AG04450 (cell line): Measurements from ENCODE around the gene SLC27A4. TPM values are rescaled to one million over a fixed set of nuclear protein-coding genes. Genes with fewer than 3 reads are reported as not detected.
A peak's percentile ranks its signal among the peaks of the same experiment; 100 is the strongest.

Experiments
- CTCF ChIA-PET: fragments of 300-600, 350-600 bp; formaldehyde crosslinking; extraction: SDS; loops from one replicate; lab custom pipeline; 2022; ENCODE audit warnings: antibody characterized with exemption, inconsistent platforms; lab: Charles Lee
- POLR2A ChIA-PET: fragments of 350-600 bp; formaldehyde crosslinking; extraction: SDS; loops from one replicate; lab custom pipeline; 2021; ENCODE audit warnings: antibody characterized with exemption, inconsistent platforms; lab: Yijun Ruan, JAX
- DNase-seq: peaks from one replicate; pipeline ENCODE4 v3.0.0-alpha.2; 2011; ENCODE audit warnings: low read depth, low spot score
- H3K27ac ChIP-seq: one replicate; pipeline ENCODE4 v1.5.1; 2012; ENCODE audit warnings: low read depth, low read length, control low read depth
- H3K27me3 ChIP-seq: one replicate; pipeline ENCODE4 v1.6.0; 2012; ENCODE audit warnings: low read length; ENCODE audit not compliant: control insufficient read depth, insufficient read depth
- H3K4me3 ChIP-seq: 2 replicates; pipeline ENCODE4 v1.5.1; 2011; ENCODE audit warnings: mild to moderate bottlenecking, low read depth, low read length, control low read depth
- H3K9me3 ChIP-seq: 2 replicates; pipeline ENCODE4 v1.5.1; 2012; ENCODE audit warnings: low read length; ENCODE audit not compliant: control insufficient read depth, insufficient read depth
- CTCF ChIP-seq: IDR thresholded peaks from 2 replicates; pipeline ENCODE4 v1.5.1; 2011; ENCODE audit warnings: low read depth, low read length, control low read depth, inconsistent platforms
- polyA plus RNA-seq: library from polyadenylated mRNA; depleted of rRNA; stranded (reverse); fragments of >200 nt; gene quantifications from 2 replicates; pipeline ENCODE4 v1.2.3, GENCODE V29; 2011; rRNA removed

Gene SLC27A4
- polyA plus RNA-seq, 1 experiment: 7.7 TPM

DNA sequence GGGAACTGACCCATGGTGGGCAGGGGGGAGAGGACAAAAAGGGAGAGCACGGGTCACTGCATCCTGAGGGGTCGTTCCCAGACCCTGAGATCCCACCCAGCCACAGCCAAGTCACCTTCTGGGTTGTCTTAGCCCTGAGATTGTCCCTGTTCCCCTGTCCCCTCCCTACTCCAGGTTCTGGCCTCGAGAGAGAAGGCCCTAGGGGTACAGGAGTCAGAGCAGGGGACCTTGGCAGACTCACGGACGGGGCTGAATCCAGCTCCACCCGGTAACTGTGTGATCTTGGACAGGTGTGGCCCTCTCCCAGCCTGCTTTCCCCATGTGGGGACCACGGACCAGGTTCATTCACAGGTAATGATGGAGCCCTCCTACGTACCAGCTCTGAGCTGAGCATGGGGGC is 69.1 kb downstream of the SLC27A4 start:
- POLR2A ChIA-PET: interaction anchor here (0.6 kb wide), 1 partner anchor 176 kb away, joined by 7 read pairs; no protein-coding TSS in a partner anchor
- DNase-seq: no peak
- H3K9me3 ChIP-seq: no peaks in the 10 kb centered on the region; the same call in 1 of the 2 replicates
- H3K27me3 ChIP-seq: peaks cover 12% of the 10 kb centered on the region
- H3K4me3 ChIP-seq: no peak overlapping the region
- H3K27ac ChIP-seq: peak overlapping the region; percentile 31
- no peak for TF ChIP-seq CTCF
- CTCF ChIA-PET: interaction anchor here (1.1 to 3.9 kb wide), 3 partner anchors 10 to 48 kb away, joined by 3 to 35 read pairs (median 4); no protein-coding TSS in a partner anchor

GRCh38 chr9:128409978-128410377 is 69.7 kb downstream of the SLC27A4 start:
- no peak overlapping the region for H3K4me3 ChIP-seq
- no peaks in the 10 kb centered on the region; the same call in 1 of the 2 replicates for H3K9me3 ChIP-seq
- POLR2A ChIA-PET: interaction anchor here (0.6 kb wide), 1 partner anchor 175 kb away, joined by 7 read pairs; no protein-coding TSS in a partner anchor
- no peak for DNase-seq
- peaks cover 12% of the 10 kb centered on the region for H3K27me3 ChIP-seq
- CTCF ChIA-PET: interaction anchor here (0.6 to 3.9 kb wide), 4 partner anchors 10 to 49 kb away, joined by 3 to 35 read pairs (median 4); no protein-coding TSS in a partner anchor
- TF ChIP-seq CTCF: peak; percentile 50
- no peak overlapping the region for H3K27ac ChIP-seq

Other genes with a start within 250 kb of the SLC27A4 start
- gene PTGES2, start 212.8 kb upstream of the SLC27A4 start, polyA plus RNA-seq: 56.3 and 75.2 TPM in 2 replicates
- gene LCN2, start 191.1 kb upstream of the SLC27A4 start, polyA plus RNA-seq: not detected in 2 replicates
- gene BBLN, start 180.3 kb upstream of the SLC27A4 start, polyA plus RNA-seq: 48.1 and 64.2 TPM in 2 replicates
- gene CIZ1, start 149.0 kb upstream of the SLC27A4 start, polyA plus RNA-seq: 26.9 and 45.6 TPM in 2 replicates
- gene DNM1, start 137.1 kb upstream of the SLC27A4 start, polyA plus RNA-seq: 12.0 and 17.4 TPM in 2 replicates
- 112 and 121 TPM in 2 replicates for gene GOLGA2, start 64.5 kb upstream of the SLC27A4 start, polyA plus RNA-seq
- 72.2 and 75.8 TPM in 2 replicates for gene SWI5, start 64.3 kb upstream of the SLC27A4 start, polyA plus RNA-seq
- 15.1 and 20.7 TPM in 2 replicates for gene TRUB2, start 18.1 kb upstream of the SLC27A4 start, polyA plus RNA-seq
- gene COQ4, start 17.7 kb upstream of the SLC27A4 start, polyA plus RNA-seq: 19.0 and 24.8 TPM in 2 replicates
- 44.7 and 65.1 TPM in 2 replicates for gene URM1, start 30.8 kb downstream of the SLC27A4 start, polyA plus RNA-seq
- gene CERCAM, start 80.3 kb downstream of the SLC27A4 start, polyA plus RNA-seq: 54.9 and 72.1 TPM in 2 replicates
- 16.8 and 19.4 TPM in 2 replicates for gene ODF2, start 115.5 kb downstream of the SLC27A4 start, polyA plus RNA-seq
- gene GLE1, start 164.2 kb downstream of the SLC27A4 start, polyA plus RNA-seq: 21.6 and 27.3 TPM in 2 replicates
- 211 and 275 TPM in 2 replicates for gene SPTAN1, start 212.1 kb downstream of the SLC27A4 start, polyA plus RNA-seq